ENCODE data around the gene TMPRSS9. TPM values are rescaled to one million over a fixed set of nuclear protein-coding genes. Genes with fewer than 3 reads are reported as not detected.

TMPRSS9 gene
- total and polyA plus RNA-seq, 2 of the 13 experiments (the other 11 are each of a cell fraction or from before 2014, with no cell fraction given) = 2.5 to 5.2 TPM

DNA sequence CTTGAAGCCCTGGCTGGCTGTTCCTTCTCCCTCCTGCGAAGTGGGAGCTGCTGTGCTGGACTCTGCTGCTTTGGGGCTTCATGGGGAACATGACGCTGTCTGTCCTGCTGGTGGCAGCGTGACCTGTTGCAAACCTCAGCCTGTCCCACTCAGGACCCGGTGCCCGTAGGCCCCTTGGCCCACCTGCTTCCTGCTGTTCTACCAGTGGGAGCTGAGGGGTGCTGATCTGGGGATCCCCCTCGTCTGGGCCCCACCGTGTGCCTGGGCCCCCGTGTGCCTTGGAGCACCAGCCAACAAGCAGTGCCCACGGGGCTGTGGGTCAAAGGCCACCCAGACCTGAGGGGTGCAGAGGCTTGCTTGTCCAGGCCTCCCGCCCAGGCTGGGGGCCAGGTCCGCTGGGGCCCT, 26.3 kb upstream of the TMPRSS9 start (continued):
- TF ChIP-seq, protein P1, sequence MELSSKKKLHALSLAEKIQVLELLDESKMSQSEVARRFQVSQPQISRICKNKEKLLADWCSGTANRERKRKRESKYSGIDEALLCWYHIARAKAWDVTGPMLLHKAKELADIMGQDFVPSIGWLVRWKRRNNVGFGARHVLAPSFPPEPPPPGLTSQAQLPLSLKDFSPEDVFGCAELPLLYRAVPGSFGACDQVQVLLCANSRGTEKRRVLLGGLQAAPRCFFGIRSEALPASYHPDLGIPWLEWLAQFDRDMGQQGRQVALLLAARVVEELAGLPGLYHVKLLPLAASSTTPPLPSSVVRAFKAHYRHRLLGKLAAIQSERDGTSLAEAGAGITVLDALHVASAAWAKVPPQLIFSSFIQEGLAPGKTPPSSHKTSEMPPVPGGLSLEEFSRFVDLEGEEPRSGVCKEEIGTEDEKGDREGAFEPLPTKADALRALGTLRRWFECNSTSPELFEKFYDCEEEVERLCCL (CRISPR knock-in tag; IDR thresholded peaks at IDR 0.05; ENCODE audit: borderline replicate concordance) = no peak
- no peak for TF ChIP-seq ZNF33B (CRISPR knock-in tag; IDR thresholded peaks at IDR 0.05)
- TF ChIP-seq HDAC2 (CRISPR knock-in tag; IDR thresholded peaks at IDR 0.05) = no peak
- TF ChIP-seq MLLT10 (CRISPR knock-in tag; IDR thresholded peaks at IDR 0.05) = no peak
- TF ChIP-seq, protein P2, sequence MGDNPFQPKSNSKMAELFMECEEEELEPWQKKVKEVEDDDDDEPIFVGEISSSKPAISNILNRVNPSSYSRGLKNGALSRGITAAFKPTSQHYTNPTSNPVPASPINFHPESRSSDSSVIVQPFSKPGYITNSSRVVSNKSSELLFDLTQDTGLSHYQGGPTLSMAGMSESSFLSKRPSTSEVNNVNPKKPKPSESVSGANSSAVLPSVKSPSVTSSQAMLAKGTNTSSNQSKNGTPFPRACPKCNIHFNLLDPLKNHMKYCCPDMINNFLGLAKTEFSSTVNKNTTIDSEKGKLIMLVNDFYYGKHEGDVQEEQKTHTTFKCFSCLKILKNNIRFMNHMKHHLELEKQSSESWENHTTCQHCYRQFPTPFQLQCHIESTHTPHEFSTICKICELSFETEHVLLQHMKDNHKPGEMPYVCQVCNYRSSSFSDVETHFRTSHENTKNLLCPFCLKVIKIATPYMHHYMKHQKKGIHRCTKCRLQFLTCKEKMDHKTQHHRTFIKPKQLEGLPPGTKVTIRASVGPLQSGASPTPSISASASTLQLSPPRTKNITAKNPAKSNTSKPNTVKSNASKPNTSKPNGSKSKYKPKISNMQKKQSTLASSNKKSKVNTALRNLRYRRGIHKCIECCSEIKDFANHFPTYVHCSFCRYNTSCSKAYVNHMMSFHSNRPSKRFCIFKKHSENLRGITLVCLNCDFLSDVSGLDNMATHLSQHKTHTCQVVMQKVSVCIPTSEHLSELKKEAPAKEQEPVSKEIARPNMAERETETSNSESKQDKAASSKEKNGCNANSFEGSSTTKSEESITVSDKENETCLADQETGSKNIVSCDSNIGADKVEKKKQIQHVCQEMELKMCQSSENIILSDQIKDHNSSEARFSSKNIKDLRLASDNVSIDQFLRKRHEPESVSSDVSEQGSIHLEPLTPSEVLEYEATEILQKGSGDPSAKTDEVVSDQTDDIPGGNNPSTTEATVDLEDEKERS (CRISPR knock-in tag; IDR thresholded peaks at IDR 0.05) = no peak
- no peak for TF ChIP-seq TAF15 (IDR thresholded peaks at IDR 0.05; ENCODE audit: low read depth, low read length, poor library complexity, severe bottlenecking)
- no peak for TF ChIP-seq ZNF343 (CRISPR knock-in tag; IDR thresholded peaks at IDR 0.05)
- no peak for TF ChIP-seq MAFG (CRISPR knock-in tag; IDR thresholded peaks at IDR 0.05)
- TF ChIP-seq ZNF792 (CRISPR knock-in tag; IDR thresholded peaks at IDR 0.05) = no peak
- no peak for TF ChIP-seq EHMT2 (IDR thresholded peaks at IDR 0.05; ENCODE audit: borderline replicate concordance, low read depth, low read length)
- no peak for TF ChIP-seq RARG (CRISPR knock-in tag; IDR thresholded peaks at IDR 0.05; ENCODE audit: low read depth)
- TF ChIP-seq, protein P3, sequence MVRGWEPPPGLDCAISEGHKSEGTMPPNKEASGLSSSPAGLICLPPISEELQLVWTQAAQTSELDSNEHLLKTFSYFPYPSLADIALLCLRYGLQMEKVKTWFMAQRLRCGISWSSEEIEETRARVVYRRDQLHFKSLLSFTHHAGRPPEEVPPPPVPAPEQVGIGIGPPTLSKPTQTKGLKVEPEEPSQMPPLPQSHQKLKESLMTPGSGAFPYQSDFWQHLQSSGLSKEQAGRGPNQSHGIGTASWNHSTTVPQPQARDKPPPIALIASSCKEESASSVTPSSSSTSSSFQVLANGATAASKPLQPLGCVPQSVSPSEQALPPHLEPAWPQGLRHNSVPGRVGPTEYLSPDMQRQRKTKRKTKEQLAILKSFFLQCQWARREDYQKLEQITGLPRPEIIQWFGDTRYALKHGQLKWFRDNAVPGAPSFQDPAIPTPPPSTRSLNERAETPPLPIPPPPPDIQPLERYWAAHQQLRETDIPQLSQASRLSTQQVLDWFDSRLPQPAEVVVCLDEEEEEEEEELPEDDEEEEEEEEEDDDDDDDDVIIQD (CRISPR knock-in tag; IDR thresholded peaks at IDR 0.05; ENCODE audit: low read depth) = no peak
- no peak for TF ChIP-seq MED8 (CRISPR knock-in tag; IDR thresholded peaks at IDR 0.05; ENCODE audit: insufficient replicate concordance)
- no peak for TF ChIP-seq EEA1 (CRISPR knock-in tag; IDR thresholded peaks at IDR 0.05; ENCODE audit: borderline replicate concordance)
- 0 out of 2 replicates have a peak, but pooled peaks have one; percentile 18 for TF ChIP-seq PPARG (CRISPR knock-in tag; conservative IDR thresholded peaks at IDR 0.05)
- TF ChIP-seq TAF1 (CRISPR knock-in tag; IDR thresholded peaks at IDR 0.05) = no peak
- TF ChIP-seq, protein P4, sequence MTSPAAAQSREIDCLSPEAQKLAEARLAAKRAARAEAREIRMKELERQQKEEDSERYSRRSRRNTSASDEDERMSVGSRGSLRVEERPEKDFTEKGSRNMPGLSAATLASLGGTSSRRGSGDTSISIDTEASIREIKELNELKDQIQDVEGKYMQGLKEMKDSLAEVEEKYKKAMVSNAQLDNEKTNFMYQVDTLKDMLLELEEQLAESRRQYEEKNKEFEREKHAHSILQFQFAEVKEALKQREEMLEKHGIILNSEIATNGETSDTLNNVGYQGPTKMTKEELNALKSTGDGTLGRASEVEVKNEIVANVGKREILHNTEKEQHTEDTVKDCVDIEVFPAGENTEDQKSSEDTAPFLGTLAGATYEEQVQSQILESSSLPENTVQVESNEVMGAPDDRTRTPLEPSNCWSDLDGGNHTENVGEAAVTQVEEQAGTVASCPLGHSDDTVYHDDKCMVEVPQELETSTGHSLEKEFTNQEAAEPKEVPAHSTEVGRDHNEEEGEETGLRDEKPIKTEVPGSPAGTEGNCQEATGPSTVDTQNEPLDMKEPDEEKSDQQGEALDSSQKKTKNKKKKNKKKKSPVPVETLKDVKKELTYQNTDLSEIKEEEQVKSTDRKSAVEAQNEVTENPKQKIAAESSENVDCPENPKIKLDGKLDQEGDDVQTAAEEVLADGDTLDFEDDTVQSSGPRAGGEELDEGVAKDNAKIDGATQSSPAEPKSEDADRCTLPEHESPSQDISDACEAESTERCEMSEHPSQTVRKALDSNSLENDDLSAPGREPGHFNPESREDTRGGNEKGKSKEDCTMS (CRISPR knock-in tag; conservative IDR thresholded peaks at IDR 0.05) = no peak
- TF ChIP-seq ERF (CRISPR knock-in tag; IDR thresholded peaks at IDR 0.05) = no peak
- no peak for TF ChIP-seq HNRNPUL1 (IDR thresholded peaks at IDR 0.05; ENCODE audit: low read depth, low read length)
- TF ChIP-seq HOXA3 (CRISPR knock-in tag; IDR thresholded peaks at IDR 0.05) = no peak
- no peak for TF ChIP-seq ZNF44 (CRISPR knock-in tag; IDR thresholded peaks at IDR 0.05)
- no peak for TF ChIP-seq GABPA (IDR thresholded peaks at IDR 0.05; ENCODE audit: low read depth, low read length)
- no peak for TF ChIP-seq GABPA (CRISPR knock-in tag; IDR thresholded peaks at IDR 0.05; ENCODE audit: low read depth)
- no peak for TF ChIP-seq HMG20A (CRISPR knock-in tag; IDR thresholded peaks at IDR 0.05; ENCODE audit: borderline replicate concordance)
- TF ChIP-seq ZSCAN21 (CRISPR knock-in tag; IDR thresholded peaks at IDR 0.05; ENCODE audit: borderline replicate concordance) = no peak
